GM19324 (cell line): ENCODE results near the gene USP40.

ENCODE experiments used
- ATAC-seq: cut with Tn5 transposase; IDR thresholded peaks from one replicate; pipeline ENCODE4 v1.9.1; 2021; ENCODE audit warnings: mild to moderate bottlenecking, moderate library complexity; ENCODE audit not compliant: unreplicated experiment, low FRiP score

The USP40 gene

DNA sequence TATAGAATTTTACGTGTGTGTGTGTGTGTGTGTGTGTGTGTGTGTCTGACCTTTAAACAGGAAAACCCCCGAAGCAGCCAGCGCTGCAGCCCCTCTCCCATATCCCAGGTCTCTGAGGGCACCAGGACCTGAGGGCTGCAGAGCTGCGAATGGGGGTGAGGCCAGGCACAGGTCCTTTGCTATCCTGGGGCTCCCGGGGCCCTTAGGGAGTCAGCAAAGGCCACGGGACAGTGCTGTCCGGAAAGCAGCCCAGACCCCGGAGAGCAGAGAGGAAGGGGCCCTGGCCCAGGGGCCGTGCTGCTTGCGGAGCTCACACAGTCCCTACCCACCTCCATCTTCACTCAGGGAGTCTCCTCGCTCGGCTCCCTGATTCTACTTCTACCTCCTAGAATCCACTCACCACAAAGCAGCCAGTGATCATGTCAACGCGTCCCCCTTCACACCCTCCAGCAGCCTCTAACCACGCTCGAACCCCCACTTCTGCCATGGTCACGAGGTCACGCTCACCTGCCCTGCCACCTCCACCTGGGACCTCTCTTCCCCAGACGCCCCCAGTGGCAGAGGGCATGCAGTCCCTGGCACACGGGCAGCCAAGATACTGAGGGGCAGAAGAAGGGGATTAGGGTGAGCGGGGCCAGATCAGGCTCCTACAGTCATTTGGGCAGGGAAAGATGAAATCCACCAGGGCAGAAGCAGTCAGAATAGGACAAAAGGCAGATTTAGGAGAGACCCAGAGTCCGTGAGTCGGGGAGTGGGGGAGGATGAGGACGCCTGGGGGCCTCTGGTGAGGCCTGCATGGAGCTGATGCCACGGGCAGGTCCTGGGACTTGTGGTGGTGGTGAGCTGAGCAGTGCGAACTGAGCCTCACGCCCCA, 86.7 kb downstream of the USP40 start:
- ATAC-seq, result no peak

GRCh38 chr2:233477548-233478433, 88.8 kb downstream of the USP40 start:
- ATAC-seq, result no peak

GRCh38 chr2:233476651-233477547, 89.7 kb downstream of the USP40 start:
- no peak for ATAC-seq

DNA sequence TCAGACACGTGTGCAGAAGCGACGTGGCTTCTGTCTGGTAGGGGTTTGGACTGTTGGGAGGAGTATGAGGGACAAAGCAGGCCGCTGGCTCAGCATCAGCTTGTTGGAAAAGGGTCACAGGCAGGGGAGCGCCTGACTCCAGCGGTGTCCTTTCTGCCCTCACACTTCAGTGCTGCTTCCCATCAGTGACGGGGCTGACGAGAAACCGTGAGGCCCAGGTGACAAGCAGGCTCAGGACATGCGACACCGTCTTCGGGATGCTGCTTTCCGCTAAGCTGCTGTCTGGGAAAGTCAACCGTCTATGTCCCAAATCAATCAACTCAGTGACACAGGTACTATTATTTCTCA, 90.5 kb downstream of the USP40 start:
- ATAC-seq, result no peak

- no peak for ATAC-seq
Measured at GRCh38 chr2:233474308-233475160, 92.0 kb downstream of the USP40 start.

DNA sequence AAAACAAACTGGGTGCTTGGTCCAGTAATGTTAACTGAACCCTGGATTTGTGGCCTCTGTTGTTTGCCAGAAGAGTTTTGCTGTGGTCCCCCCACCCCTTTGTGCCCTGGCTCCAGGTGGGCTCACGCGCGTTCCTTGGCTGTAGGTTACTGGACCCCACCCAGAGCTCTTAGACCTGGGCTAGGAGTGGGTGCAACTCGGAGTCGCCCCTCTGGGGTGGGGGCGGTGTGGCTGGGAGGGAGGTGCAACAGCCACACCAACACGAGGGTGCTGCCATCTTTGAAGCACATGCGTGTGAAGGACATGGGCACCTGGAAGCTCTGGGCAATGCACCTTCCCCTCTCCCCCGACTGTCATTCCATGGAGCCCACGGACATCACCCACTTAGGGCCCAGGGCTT, 92.7 kb downstream of the USP40 start:
- no peak for ATAC-seq

DNA sequence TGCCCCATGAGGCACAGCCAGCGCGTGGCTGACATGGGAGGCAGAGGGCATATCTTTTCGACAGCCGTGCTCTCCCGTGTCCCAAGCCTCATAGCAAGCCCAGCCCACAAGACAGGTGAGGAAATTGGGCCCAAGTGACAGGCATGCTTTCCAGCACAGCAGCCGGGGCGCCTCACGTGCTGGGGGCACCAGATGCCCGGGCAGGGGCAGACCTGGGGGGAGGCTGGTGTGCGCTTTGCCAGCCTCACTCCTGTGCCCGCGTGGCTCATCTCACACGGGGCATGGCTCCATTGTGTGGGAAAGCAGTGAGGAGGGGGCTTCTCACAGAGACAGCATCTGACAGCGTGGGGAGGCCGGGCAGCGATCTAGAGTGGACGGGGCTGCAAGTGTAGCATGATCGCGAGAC, 93.2 kb downstream of the USP40 start:
- no peak for ATAC-seq

- no peak for ATAC-seq
Measured at GRCh38 chr2:233471291-233472035, 95.1 kb downstream of the USP40 start.

DNA sequence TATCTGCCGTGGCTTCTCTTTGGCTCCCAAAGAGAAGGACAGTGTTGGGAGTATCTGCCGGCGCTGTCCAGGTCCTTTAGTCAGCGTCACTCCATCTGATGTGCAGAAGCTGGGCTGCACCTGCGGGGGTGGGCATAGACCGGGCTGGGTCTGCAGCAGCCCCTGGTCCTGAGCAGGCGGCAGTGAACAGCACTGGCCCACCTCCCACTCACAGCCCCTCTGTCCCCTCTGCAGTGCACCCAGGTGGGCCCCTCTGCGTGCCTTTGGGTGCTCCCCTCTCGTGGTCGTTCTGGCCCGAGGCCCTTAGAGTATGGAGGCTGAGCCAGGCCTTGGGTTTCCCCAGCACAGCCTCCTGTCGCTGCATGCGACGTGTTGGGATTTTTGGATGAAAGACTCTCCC, 95.7 kb downstream of the USP40 start:
- no peak for ATAC-seq

GRCh38 chr2:233470011-233470687, 96.4 kb downstream of the USP40 start:
- no peak for ATAC-seq

- no peak for ATAC-seq
Measured at GRCh38 chr2:233469261-233470010, 97.1 kb downstream of the USP40 start.

DNA sequence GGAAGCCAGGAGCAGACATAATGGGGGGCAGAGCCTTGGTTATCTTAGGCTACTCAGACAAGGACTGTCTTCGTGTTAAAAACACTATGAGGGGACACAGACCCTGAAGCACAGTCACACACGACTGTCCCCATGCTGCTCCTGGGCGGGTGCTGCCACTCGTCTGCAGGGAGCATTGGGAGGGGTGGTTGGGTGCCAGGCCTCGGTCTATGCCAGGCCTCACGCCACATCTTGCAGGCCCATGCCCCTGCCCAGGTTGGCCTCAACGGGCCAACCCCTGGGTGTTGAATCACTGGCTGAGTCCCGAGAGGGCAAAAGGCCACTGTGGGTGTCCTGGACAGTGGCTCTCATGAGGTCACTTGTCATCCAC, 97.9 kb downstream of the USP40 start:
- no peak for ATAC-seq

- ATAC-seq, result no peak
Measured at GRCh38 chr2:233468047-233468740, 98.4 kb downstream of the USP40 start.

DNA sequence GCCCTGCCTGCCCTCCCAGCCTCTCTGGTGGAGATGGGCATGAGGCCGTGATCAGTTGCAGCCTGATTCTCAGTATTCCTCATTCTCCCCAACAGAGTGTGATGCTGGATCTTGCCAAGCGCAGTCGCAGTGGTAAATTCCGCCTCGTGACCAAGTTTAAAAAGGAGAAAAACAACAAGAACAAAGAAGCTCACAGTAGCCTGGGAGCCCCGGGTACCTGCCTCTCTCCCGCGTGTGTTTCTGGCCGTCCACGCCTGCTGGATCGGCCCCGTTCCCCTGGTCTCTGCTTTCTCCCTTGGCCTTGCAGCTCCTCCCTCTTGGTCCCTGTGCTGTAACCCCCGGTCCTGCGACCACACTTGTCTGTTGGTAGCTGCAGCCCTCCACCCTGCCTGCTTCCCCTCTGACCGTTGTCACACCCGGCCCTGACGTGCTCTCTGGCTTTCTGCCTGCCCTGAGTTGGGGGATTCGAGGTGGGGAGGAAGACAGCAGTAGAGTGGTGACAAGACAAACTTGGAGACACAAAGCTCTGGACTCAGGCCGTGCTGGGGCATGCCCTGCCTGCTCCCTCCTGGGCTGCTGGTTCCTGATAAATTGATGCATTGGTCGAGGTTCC, 99.5 kb downstream of the USP40 start:
- no peak for ATAC-seq

DNA sequence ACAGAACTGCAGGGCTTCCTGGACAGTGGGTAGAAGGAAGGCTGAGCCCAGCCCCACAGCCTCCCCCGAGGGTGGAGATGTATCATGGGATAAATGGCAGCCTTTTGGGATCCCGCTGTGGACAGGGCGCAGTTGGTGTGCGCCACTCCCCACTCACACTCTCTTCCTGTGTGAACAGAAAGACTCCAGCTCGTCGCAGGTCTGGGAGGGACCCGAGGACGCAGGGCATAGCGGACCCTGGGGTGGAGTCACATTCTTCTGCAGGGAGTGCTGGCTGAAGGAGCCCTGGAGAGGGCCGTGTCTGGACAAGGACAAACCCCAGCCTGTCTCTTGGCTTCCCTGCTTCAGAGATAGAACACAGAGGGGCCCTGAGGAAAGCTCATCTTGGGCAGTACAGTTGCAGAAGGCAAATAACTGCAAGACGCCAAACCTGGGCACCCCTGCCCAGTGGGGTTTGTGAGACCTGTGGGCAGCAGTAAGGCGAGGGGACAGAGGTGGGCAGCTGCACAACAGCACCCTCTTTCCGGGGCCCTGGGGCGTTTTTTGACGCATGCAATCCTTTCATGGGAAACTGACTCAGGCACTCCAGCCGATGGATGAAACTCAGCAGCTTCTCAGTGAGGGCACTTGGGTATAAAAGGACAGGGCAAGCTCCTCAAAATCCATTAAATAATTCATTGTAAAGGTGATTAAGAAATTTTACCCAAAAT, 101.9 kb downstream of the USP40 start:
- no peak for ATAC-seq

DNA sequence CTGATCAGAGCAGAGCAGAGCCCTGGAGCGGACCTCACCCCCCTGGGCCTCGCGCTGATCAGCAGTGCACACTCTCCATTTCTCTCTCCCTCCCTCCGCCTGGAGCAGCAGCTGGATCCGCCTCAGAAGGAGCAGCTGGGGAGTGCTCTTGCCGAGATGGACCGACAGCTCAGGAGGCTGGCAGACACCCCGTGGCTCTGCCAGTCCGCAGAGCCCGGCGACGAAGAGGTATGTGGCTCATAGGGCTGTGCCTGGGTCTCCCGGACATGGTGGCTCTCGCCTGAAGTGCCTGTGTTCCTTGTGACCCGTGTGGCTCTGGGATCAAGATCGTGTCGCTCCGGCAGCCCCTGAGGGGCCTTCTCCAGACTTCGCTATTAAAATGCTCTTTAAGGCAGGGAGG, 102.5 kb downstream of the USP40 start:
- no peak for ATAC-seq
